ENCODE results near the gene GMDS. TPM values are rescaled to one million over a fixed set of nuclear protein-coding genes. Genes with fewer than 3 reads are reported as not detected.

GMDS gene
- total RNA-seq, 1 donor from 2014 or later: 17.9 TPM

- TF ChIP-seq CTCF (conservative IDR thresholded peaks at IDR 0.05; ENCODE audit: low read depth, low read length): no peak
- peak overlapping the region; percentile 84 for H3K4me3 ChIP-seq (ENCODE audit: low read depth, low read length)
Measured at GRCh38 chr6:2222275-2222842, 23.0 kb downstream of the GMDS start.

GRCh38 chr6:2221726-2222274 is 23.6 kb downstream of the GMDS start:
- no peak for TF ChIP-seq CTCF (conservative IDR thresholded peaks at IDR 0.05; ENCODE audit: low read depth, low read length)
- DNase-seq (ENCODE audit: low read depth): no peak
- H3K4me3 ChIP-seq (ENCODE audit: low read depth, low read length): peak overlapping the region; percentile 84

More at GRCh38 chr6:2222275-2222842, 23.0 kb downstream of the GMDS start:
- no peak for DNase-seq (ENCODE audit: low read depth)

GRCh38 chr6:2220154-2220553 is 25.3 kb downstream of the GMDS start:
- H3K4me3 ChIP-seq (ENCODE audit: low read depth, low read length): no peak overlapping the region
- TF ChIP-seq CTCF (conservative IDR thresholded peaks at IDR 0.05; ENCODE audit: low read depth, low read length): no peak
- DNase-seq (ENCODE audit: low read depth): no peak

GRCh38 chr6:2218866-2219265 is 26.5 kb downstream of the GMDS start:
- DNase-seq (ENCODE audit: low read depth): no peak
- H3K4me3 ChIP-seq (ENCODE audit: low read depth, low read length): no peak overlapping the region
- TF ChIP-seq CTCF (conservative IDR thresholded peaks at IDR 0.05; ENCODE audit: low read depth, low read length): no peak

GRCh38 chr6:2216794-2217383 is 28.5 kb downstream of the GMDS start:
- no peak for DNase-seq (ENCODE audit: low read depth)
- no peak for TF ChIP-seq CTCF (conservative IDR thresholded peaks at IDR 0.05; ENCODE audit: low read depth, low read length)

GRCh38 chr6:2215342-2215741 is 30.1 kb downstream of the GMDS start:
- TF ChIP-seq CTCF (conservative IDR thresholded peaks at IDR 0.05; ENCODE audit: low read depth, low read length): no peak
- DNase-seq (ENCODE audit: low read depth): no peak
- H3K4me3 ChIP-seq (ENCODE audit: low read depth, low read length): no peak overlapping the region

More at GRCh38 chr6:2216794-2217383, 28.5 kb downstream of the GMDS start:
- H3K4me3 ChIP-seq (ENCODE audit: low read depth, low read length): no peak overlapping the region

GRCh38 chr6:2213086-2213485 is 32.3 kb downstream of the GMDS start:
- no peak for TF ChIP-seq CTCF (conservative IDR thresholded peaks at IDR 0.05; ENCODE audit: low read depth, low read length)
- no peak for DNase-seq (ENCODE audit: low read depth)
- no peak overlapping the region for H3K4me3 ChIP-seq (ENCODE audit: low read depth, low read length)
